ENCODE measurements around the gene AARS2.
"Not testable (repeated sequence)": the region's sequence is repeated elsewhere in the genome, so short reads cannot be mapped to it uniquely, and the experiment has no call there.

AARS2 gene

DNA sequence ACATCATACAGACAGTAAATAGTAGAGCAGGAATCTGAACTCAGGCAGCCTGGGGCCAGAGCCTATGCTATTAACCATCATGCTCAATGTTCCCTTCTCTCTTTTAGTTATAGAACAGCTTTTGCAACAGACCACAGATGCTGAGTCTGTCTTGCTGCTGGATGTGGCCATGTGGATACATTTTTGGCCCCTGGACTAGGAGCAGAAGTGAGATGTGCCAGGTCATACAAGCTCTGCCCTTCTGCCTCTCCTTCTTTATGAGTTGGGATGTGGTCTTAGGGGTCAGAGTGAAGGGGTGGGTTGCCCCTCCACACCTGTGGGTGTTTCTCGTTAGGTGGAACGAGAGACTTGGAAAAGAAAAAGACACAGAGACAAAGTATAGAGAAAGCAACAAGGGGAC is 14.6 kb upstream of the AARS2 start:
- DNase-seq (ENCODE audit: low read depth) = no peak
- no peak overlapping the region for H3K4me3 ChIP-seq (ENCODE audit: low read depth, low read length)

GRCh38 chr6:44327096-44327495 is 13.9 kb upstream of the AARS2 start:
- no peak overlapping the region for H3K4me3 ChIP-seq (ENCODE audit: low read depth, low read length)
- no peak for TF ChIP-seq CTCF (conservative IDR thresholded peaks at IDR 0.05; ENCODE audit: low read depth, low read length)
- no peak for DNase-seq (ENCODE audit: low read depth)

More for the DNA sequence above, 14.6 kb upstream of the AARS2 start:
- no peak for TF ChIP-seq CTCF (conservative IDR thresholded peaks at IDR 0.05; ENCODE audit: low read depth, low read length)

- TF ChIP-seq CTCF (conservative IDR thresholded peaks at IDR 0.05; ENCODE audit: low read depth, low read length) = no peak
- H3K4me3 ChIP-seq (ENCODE audit: low read depth, low read length) = no peak overlapping the region
- DNase-seq (ENCODE audit: low read depth) = no peak
These were observed 8.1 kb upstream of the AARS2 start for GRCh38 chr6:44321210-44321609.

DNA sequence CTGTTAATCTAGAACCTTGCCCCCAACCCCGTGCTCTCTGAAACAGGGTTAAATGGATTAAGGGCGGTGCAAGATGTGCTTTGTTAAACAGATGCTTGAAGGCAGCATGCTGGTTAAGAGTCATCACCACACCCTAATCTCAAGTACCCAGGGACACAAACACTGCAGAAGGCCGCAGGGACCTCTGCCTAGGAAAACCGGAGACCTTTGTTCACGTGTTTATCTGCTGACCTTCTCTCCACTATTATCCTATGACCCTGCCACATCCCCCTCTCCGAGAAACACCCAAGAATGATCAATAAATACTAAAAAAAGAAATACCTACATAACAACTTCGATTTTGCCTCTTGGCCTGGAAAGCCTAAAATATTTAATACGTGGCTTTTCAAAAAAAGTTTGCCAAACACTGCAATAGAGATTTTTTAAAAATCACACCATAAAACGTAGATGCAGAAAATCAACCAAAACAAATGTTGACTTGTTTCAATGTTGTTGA is 4.0 kb upstream of the AARS2 start:
- not testable (repeated sequence) for DNase-seq (ENCODE audit: low read depth); H3K4me3 ChIP-seq (ENCODE audit: low read depth, low read length)

DNA sequence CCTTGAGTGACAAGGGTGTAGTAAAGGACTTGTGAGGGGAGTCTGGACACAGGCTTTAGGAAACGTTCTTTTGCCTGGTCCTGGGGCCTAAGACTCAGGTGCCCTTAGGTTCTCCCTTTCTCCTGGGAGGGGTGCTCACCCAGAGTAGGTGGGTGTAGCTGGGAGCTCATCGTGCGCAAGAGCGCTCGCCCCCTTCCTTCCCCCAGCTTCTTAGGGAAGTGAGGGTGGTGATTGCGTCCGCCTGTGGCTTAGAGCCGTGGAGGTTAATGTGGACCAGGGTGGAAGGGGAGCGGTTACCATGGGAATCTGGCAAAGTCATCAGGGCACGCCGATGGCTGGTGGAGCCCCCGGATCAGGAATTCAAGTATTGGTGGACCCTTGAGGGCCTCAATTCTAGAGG is 3.3 kb upstream of the AARS2 start:
- no peak for TF ChIP-seq CTCF (conservative IDR thresholded peaks at IDR 0.05; ENCODE audit: low read depth, low read length)
- no peak for DNase-seq (ENCODE audit: low read depth)
- no peak overlapping the region for H3K4me3 ChIP-seq (ENCODE audit: low read depth, low read length)

- no peak overlapping the region for H3K4me3 ChIP-seq (ENCODE audit: low read depth, low read length)
- no peak for TF ChIP-seq CTCF (conservative IDR thresholded peaks at IDR 0.05; ENCODE audit: low read depth, low read length)
- DNase-seq (ENCODE audit: low read depth) = no peak
These were observed 2.8 kb upstream of the AARS2 start for GRCh38 chr6:44315951-44316350.

GRCh38 chr6:44315516-44315915 is 2.4 kb upstream of the AARS2 start:
- TF ChIP-seq CTCF (conservative IDR thresholded peaks at IDR 0.05; ENCODE audit: low read depth, low read length) = no peak
- DNase-seq (ENCODE audit: low read depth) = no peak
- no peak overlapping the region for H3K4me3 ChIP-seq (ENCODE audit: low read depth, low read length)

GRCh38 chr6:44314657-44315056 is 1.5 kb upstream of the AARS2 start:
- not testable (repeated sequence) for DNase-seq (ENCODE audit: low read depth); H3K4me3 ChIP-seq (ENCODE audit: low read depth, low read length)

Measured in choroid plexus epithelial cell (primary cell).